KMS-11 (cell line): ENCODE results near the gene MSI2.

ENCODE experiments used
- H2AFZ ChIP-seq: fragments of 200-600 bp; sonication (generic); 2 replicates; pipeline ENCODE4 v1.6.1; 2016; ENCODE audit warnings: antibody characterized with exemption, mixed run types, low read depth
- H3K27ac ChIP-seq: fragments of 200-600 bp; sonication (generic); 2 replicates; pipeline ENCODE4 v1.6.1; 2016; ENCODE audit warnings: mild to moderate bottlenecking, mixed run types
- H3K27me3 ChIP-seq: fragments of 200-600 bp; sonication (generic); 2 replicates; pipeline ENCODE4 v1.6.1; 2017; ENCODE audit warnings: mild to moderate bottlenecking, low read depth, mixed run types, moderate library complexity; ENCODE audit not compliant: insufficient read depth
- H3K36me3 ChIP-seq: fragments of 200-600 bp; sonication (generic); 2 replicates; pipeline ENCODE4 v1.6.1; 2017; ENCODE audit warnings: mild to moderate bottlenecking, mixed run types; ENCODE audit not compliant: insufficient read depth
- H3K4me1 ChIP-seq: fragments of 200-600 bp; sonication (generic); 2 replicates; pipeline ENCODE4 v1.6.1; 2016; ENCODE audit warnings: mild to moderate bottlenecking, low read depth, mixed run types; ENCODE audit not compliant: poor library complexity, severe bottlenecking
- H3K4me2 ChIP-seq: fragments of 200-600 bp; sonication (generic); 2 replicates; pipeline ENCODE4 v1.7.0; 2016; ENCODE audit warnings: mild to moderate bottlenecking, mixed run types
- H3K4me3 ChIP-seq: fragments of 200-600 bp; sonication (generic); IDR thresholded peaks from 2 replicates; pipeline ENCODE4 v1.6.1; 2017; ENCODE audit warnings: low read depth, low read length, mixed read lengths; ENCODE audit not compliant: insufficient read depth
- H3K79me2 ChIP-seq: fragments of 200-600 bp; sonication (generic); 2 replicates; pipeline ENCODE4 v1.6.1; 2016; ENCODE audit warnings: low read depth, mixed run types; ENCODE audit not compliant: insufficient read depth
- H3K9ac ChIP-seq: fragments of 200-600 bp; sonication (generic); 2 replicates; pipeline ENCODE4 v1.6.1; 2016; ENCODE audit warnings: mild to moderate bottlenecking, mixed run types
- H4K20me1 ChIP-seq: fragments of 200-600 bp; sonication (generic); 2 replicates; pipeline ENCODE4 v1.6.1; 2016; ENCODE audit warnings: mild to moderate bottlenecking, mixed run types; ENCODE audit not compliant: insufficient read depth
- TF ChIP-seq, protein P1 (sequence below): fragments of 200-600 bp; sonication (generic); conservative IDR thresholded peaks from 2 replicates; pipeline ENCODE4 v1.6.1; 2017; ENCODE audit warnings: low read depth, mild to moderate bottlenecking, antibody characterized with exemption, low read length, moderate library complexity, mixed read lengths

MSI2 gene

DNA sequence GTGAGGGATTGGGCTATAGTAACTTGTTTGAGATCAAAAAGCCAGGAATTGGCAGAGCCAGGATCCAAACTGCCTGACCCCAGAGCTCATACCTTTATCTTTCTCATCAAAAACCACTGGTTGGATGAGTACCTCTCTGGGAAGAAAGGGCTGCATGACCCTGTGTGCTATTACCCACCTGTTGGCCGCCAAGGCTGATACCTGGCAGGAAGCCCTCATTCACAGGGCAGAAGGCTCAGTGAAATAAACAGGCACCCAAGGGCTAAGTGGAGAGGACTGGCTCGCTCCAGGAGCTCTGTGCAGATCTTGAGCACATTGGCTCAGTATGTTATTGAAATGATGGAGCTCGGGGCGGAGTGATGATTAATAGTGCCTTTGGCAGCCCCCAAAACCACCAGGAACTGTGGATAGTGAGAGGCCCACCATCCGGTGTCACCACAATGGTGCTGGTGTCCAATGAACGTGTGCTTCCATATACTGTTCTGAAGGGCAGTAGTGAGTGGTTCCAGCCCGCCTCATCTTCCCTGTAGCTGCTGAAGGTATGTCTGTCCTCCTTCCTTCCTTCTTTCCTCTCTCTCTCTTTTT, 197.6 kb downstream of the MSI2 start:
- Histone ChIP-seq H2AFZ (no peak overlapping the region), H3K9ac (no peak overlapping the region; the same call in 1 of the 2 replicates), H3K4me2 (peak overlapping the region; percentile 70), H4K20me1 (no peaks in the 10 kb centered on the region), H3K79me2 (peaks cover 37% of the 10 kb centered on the region), H3K36me3 (peaks cover 4% of the 10 kb centered on the region; the same call in 1 of the 2 replicates), H3K27ac (peak overlapping the region; percentile 98), H3K27me3 (no peaks in the 10 kb centered on the region), H3K4me3 (no peak overlapping the region), H3K4me1 (peaks cover 97% of the 10 kb centered on the region)
- TF ChIP-seq, protein P1, sequence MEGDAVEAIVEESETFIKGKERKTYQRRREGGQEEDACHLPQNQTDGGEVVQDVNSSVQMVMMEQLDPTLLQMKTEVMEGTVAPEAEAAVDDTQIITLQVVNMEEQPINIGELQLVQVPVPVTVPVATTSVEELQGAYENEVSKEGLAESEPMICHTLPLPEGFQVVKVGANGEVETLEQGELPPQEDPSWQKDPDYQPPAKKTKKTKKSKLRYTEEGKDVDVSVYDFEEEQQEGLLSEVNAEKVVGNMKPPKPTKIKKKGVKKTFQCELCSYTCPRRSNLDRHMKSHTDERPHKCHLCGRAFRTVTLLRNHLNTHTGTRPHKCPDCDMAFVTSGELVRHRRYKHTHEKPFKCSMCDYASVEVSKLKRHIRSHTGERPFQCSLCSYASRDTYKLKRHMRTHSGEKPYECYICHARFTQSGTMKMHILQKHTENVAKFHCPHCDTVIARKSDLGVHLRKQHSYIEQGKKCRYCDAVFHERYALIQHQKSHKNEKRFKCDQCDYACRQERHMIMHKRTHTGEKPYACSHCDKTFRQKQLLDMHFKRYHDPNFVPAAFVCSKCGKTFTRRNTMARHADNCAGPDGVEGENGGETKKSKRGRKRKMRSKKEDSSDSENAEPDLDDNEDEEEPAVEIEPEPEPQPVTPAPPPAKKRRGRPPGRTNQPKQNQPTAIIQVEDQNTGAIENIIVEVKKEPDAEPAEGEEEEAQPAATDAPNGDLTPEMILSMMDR, result no peak

DNA sequence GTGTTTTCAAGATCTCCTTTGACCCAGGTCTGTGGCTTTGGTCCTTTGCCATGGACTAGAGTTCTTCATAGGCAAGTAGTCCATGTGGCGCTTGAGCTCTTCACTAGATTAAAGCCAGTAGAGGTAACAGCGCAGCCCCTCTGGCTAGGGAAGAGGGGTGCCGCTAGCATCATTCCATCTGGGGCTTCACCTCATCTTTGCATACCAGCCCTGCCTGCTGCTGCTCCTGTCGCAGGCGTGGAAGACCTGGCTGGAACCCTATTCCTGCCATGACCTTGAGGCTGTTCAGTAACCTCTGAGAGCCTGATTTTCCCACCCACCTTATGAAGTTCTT, 198.4 kb downstream of the MSI2 start:
- H3K4me1 ChIP-seq, result peaks cover 97% of the 10 kb centered on the region
- peaks cover 4% of the 10 kb centered on the region; the same call in 1 of the 2 replicates for H3K36me3 ChIP-seq
- peak overlapping the region; percentile 48; the same call in 1 of the 2 replicates for H3K9ac ChIP-seq
- peaks cover 45% of the 10 kb centered on the region for H3K79me2 ChIP-seq
- H2AFZ ChIP-seq, result no peak overlapping the region
- peak overlapping the region; percentile 98 for H3K27ac ChIP-seq
- H3K27me3 ChIP-seq, result no peaks in the 10 kb centered on the region
- H4K20me1 ChIP-seq, result no peaks in the 10 kb centered on the region
- H3K4me3 ChIP-seq, result no peak overlapping the region
- peak overlapping the region; percentile 70 for H3K4me2 ChIP-seq
- TF ChIP-seq, protein P1, result no peak

DNA sequence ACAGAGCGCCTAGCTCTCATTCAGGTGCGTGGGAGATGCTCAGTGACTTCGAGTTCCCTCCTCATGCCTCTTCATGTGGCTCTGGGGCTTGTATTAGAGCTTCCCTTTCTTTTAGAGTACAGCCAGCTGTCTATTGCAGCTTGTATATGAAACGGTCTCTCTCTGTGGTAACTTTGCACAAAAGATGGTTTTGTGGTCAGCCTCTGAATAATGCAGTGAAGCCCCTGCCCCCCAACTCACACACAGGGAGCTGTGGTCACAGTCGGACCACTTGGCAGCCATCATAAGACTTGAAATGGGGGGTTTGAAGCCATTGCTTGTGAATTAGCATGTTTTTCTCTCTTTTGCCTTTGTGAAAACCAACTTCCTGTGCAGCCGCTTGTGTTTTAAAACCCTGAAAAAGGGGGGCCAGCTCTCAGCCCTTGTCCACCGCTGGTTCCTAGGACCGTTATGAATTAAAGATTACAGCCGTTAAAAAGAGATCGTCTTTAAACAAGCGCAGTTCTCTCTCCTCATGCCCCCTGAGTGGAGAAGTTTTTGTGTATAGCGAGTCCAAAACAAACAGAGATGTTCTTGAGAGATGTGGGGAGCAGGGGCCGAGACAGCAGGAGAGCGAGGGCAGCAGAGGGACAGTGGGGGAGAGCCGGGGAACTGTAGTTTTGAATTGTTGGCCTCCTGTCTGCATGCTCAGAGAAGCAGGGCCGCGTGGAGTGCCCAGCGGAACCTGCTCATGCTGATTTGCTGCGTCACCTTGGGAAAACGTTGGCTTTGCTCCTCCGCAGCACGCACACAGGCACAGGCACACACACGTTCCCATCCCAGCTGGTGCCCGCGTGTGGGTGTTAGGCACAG, 199.0 kb downstream of the MSI2 start:
- Histone ChIP-seq H4K20me1 (no peaks in the 10 kb centered on the region), H3K4me3 (no peak overlapping the region), H2AFZ (peak overlapping the region; percentile 16; the same call in 1 of the 2 replicates), H3K4me1 (peaks cover 97% of the 10 kb centered on the region), H3K9ac (peak overlapping the region; percentile 87), H3K79me2 (peaks cover 48% of the 10 kb centered on the region), H3K36me3 (peaks cover 4% of the 10 kb centered on the region; the same call in 1 of the 2 replicates), H3K27me3 (no peaks in the 10 kb centered on the region), H3K27ac (peak overlapping the region; percentile 98), H3K4me2 (peak overlapping the region; percentile 77)
- TF ChIP-seq, protein P1, result no peak

DNA sequence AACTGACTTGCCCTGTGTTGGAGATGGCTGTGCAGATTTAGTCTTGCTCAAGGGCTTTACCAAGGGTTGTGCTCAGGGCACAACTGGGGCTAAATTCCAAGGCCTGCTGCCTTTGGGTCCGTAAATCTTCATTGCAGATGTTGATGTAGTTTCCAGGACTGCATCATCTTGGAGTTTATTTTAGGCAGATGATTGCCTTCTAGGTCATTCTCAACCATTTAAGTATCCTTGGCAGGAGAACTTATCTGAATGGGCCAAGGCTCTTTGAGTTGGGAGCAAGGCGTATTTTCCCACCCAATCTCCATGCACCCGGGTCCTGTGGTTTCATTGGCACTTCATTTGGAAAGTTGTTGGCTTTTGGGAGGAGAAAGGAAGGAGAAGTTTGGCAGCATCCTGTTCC, 200.3 kb downstream of the MSI2 start:
- H3K4me1 ChIP-seq, result peaks cover 97% of the 10 kb centered on the region
- H3K79me2 ChIP-seq, result peaks cover 62% of the 10 kb centered on the region
- H3K27ac ChIP-seq, result peak overlapping the region; percentile 98
- no peak overlapping the region for H3K4me3 ChIP-seq
- no peaks in the 10 kb centered on the region for H3K27me3 ChIP-seq
- H3K9ac ChIP-seq, result no peak overlapping the region
- H3K4me2 ChIP-seq, result peak overlapping the region; percentile 77
- TF ChIP-seq, protein P1, result no peak
- no peak overlapping the region for H2AFZ ChIP-seq
- H3K36me3 ChIP-seq, result peaks cover 4% of the 10 kb centered on the region; the same call in 1 of the 2 replicates
- no peaks in the 10 kb centered on the region for H4K20me1 ChIP-seq
